HG03354 (cell line): Measurements from ENCODE around the gene CARD19.
"Not testable (repeated sequence)": the region's sequence is repeated elsewhere in the genome, so short reads cannot be mapped to it uniquely, and the experiment has no call there.

Source experiments
- ATAC-seq: cut with Tn5 transposase; IDR thresholded peaks from one replicate; pipeline ENCODE4 v1.9.1; 2021; ENCODE audit warnings: mild to moderate bottlenecking; ENCODE audit not compliant: unreplicated experiment, poor library complexity, severe bottlenecking

CARD19 gene

DNA sequence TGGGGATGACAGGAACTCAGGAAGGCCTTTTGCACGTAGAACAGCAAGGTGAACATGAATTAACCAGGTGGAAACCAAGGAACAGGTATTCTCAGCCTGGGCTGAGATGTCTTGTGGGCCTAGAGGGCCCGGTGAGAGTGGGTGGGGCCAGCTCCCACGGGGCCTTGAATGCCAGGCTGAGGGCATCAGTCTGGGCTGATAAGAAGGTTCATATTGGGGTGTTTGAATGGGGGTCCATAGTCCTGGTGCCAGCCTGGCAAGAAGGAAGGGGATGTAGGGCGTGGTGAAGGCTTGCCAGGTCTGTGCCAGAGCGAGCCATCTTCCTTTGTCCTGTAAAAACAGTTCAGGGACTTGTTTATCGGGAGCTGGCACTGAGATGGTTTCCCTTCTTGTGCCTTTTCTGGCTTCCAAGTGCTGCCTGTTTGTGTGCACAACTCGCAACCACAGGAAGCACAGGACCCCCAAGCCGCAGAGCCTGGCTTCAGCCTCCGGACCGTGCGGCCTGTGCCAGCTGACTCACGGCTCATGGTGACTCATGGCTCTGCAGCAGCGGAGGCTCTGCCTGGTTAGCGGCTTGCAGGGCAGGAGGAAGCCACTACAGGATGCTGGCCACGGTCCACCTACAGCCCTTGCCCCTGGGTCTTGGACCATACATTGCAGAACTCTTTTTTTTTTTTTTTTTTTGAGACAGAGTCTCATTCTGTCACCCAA is 2.4 kb downstream of the CARD19 start:
- no peak for ATAC-seq

DNA sequence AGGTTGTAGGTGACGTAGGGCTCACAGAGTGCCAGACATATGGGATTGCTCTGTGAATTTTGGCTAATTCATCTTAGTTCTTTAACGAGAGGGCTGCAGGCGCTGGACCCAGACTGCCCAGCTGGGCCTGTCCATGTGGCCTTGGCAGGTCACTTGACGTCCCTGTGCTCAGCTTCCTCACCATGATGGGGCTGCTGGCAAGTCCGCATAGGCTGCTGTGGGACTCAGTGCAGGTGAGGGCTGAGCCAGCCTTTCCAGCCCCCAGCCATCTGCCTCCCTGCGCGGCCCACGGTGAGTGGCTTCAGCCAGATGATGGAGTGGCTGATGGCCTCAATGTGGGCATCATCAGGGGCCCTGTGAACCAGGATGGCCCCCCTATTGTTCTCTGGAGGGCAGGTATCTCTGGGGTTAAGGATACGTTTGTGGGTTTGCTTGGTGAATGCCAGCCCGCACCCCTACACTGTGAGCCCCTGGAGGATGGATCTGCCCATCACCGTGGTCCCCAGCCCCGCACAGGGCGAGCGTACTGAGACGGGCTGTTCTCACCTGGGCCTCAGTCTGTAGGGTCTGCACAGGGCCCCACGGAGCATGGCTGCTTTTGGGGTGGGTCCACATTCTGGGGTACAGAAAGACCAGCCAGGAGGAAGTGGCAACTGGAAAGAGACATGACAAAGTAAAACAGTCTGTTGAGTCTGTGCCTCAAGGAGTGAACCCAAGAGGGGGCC is 3.7 kb downstream of the CARD19 start:
- no peak for ATAC-seq

DNA sequence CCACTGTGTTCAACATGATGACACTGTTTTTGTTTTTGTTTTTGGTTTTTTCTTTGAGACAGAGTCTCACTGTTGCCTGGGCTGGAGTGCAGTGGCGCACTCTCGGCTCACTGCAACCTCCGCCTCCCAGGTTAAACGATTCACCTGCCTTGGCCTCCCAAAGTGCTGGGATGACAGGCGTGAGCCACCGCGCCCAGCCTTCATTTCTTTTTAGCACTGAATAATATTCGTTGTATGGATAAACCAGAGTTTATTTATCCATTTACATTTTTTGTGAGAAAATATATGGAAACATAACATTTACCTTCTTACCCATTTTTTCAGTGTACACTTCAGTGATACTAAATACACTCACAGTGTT is 4.2 kb downstream of the CARD19 start:
- ATAC-seq: no peak

DNA sequence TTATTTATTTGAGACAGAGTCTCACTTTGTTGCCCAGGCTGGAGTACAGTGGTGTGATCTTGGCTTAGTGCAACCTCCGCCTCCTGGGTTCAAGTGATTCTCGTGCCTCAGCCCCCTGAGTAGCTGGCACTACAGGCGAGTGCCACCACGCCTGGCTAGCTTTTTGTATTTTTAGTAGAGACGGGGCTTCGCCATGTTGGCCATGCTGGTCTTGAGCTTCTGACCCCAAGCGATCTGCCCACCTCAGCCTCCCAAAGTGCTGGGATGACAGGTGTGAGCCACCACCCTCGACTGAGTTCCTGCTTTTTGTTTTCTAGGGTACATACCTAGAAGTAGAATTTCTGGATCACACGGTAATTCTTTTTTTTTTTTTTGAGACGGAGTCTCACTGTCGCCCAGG is 5.1 kb downstream of the CARD19 start:
- ATAC-seq: not testable (repeated sequence)

DNA sequence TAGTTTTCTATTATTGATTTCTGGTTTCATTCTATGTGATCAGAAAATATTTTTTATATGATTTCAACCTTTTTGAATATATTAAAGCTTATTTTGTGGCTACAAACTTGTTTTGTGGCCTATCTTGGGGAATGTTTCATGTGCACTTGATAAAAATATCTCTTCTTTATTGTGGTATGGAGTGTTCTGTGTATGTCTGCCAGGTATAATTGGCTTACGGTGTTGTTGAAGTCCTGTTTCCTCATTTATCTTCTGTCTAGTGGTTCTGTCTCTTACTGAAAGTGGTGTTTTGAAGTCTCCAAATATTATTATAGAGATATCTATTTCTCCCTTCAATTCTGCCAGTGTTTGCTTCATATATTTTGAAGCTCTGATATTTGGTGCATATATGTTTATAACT is 9.6 kb downstream of the CARD19 start:
- ATAC-seq: no peak

DNA sequence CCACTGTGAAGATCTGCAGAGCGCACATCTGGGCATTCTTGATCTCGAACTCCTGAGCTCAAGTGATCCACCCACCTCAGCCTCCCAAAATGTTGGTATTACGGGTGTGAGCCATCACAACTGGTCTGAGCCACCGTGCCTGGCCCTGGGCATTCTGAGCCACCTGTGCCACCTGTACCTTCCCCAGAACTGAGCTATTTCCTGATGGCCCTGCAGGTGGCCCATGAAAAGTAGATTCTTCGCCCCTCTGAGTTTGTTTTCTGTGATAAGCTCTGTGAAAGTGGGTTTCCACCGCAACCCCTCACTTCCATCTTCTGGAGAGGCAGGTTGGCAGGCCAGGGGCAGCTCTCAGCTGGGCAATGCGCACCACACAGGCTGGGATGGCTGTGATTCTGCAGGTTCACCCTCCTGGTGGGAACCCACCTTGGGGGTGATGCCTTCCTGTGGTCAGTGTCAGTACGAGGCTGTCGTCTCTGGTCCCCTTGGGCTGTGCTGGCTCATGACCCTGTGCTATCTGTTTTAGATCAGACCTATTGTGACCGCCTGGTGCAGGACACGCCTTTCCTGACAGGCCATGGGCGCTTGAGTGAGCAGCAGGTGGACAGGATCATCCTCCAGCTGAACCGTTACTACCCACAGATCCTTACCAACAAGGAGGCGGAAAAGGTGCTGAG is 11.3 kb downstream of the CARD19 start:
- ATAC-seq: no peak

DNA sequence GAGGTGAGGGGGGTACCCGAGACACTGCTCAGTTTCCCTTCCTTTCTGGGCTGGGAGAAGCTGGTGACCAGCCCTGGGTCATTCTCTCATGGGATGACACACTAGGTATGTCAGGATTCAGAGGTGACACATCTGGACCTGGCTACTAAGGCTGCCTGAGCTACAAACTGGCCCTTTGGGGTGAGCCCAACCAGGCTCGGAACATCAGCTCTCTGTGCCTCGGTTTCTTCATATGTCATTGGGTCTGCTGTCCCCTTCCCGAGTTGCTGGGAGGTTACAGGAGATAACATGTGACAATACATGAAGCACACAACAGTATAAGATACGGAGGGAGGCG is 11.8 kb downstream of the CARD19 start:
- ATAC-seq: no peak

DNA sequence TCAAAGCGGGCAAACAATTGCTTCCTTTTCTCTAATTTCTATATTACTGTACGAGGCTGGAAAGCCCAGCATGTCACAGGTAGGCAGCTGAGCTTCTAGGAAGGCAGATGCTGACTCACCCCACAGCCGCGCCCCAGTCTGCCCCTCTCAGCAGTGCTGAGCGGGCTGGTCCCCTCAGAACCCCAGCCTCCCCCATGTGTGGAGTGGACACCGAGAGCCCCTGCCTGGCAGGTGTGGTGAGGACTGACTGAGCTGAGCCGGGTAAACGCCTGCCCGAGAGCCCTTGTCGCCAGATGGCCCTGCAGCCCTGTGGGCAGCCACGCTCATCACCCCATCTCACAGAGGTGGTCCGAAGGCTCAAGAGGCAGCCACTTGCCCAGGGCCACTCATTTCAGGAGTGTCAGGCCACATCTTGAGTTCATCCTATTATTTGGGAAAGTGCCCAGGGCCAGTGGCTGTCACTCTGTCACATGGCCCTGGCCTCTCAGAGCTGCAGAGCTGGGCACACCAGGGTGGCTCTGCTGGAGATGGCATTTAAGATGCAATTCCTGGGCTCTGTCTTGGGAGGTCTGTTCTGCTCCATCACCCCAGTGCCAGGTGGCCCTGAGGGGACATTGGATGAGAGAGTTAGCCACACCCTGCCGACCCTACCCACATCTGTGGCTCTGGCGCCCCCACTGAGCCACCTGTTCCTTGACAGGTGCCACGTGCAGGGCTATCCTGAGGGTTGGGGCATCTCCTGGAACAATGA is 12.4 kb downstream of the CARD19 start:
- ATAC-seq: no peak

DNA sequence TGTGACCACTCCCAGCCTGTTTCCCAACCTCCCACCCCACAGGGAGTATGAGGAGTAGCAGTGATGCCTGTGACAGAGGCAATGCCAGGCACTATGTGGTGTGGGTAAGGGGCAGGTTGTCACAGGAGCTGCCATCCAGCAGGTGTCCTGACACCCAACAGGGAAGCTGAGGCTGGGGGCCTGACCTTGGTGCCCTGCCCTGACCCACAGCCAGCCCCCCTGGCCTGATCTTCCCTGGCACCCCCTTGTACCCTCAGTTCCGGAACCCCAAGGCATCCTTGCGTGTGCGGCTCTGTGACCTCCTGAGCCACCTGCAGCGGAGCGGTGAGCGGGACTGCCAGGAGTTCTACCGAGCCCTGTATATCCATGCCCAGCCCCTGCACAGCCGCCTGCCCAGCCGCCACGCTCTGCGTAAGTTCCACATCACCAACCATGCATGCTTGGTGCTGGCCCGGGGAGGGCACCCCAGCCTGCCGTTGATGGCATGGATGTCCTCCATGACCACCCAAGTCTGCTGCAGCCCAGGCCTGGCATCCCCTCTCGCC is 14.4 kb downstream of the CARD19 start:
- ATAC-seq: no peak

DNA sequence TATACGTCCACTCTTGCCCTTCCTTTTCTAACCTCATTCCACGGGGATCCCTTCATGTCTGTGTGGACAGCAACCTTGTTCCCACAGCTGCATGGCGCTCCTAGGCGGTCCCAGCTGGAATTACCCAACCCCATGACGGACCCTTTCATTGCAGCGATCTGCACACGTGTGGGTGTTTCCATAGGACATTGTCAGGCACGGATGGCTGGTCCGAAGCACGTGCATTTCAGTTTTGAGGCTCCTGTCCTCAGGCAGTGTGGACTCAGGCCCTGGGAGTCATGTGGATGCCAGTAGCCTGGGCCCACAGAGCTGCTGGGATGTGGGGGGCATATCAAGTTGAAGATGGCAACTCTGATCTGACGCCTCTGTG is 15.0 kb downstream of the CARD19 start:
- ATAC-seq: no peak

DNA sequence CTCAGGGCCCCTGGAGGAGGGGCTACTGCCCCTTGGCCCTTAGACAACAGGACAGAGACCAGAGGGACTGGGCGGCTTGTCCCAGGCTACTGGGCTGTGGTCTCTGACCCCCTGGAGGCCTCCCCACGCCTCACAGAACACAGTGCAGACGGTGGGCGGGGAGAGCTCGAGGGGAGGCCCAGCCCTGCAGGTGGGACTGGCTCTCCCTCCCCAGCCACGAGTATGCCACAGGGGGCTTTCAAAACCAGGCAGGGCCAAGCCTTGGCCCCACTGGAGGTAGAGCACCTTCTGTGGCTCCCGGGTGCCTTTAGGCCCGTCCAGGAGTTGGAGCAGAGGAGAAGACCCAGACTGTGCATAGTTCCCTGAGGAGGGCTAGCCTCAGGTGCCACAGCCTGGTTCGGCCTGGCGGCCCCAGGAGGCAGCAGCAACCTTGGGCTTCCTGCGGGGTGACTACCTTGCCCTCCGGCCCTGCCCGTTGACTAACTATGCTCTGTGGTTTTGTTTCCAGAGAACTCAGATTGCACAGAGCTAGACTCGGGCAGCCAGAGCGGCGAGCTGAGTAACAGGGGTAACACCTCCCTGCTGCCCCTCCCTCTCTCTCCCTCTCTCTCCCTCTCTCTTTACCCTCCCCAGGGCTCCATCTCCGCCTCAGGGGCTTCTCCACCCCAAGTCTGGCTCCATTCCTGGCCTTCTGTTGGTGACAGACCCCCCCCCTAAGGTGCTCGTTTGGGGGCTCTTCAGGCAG is 15.5 kb downstream of the CARD19 start:
- ATAC-seq: no peak

DNA sequence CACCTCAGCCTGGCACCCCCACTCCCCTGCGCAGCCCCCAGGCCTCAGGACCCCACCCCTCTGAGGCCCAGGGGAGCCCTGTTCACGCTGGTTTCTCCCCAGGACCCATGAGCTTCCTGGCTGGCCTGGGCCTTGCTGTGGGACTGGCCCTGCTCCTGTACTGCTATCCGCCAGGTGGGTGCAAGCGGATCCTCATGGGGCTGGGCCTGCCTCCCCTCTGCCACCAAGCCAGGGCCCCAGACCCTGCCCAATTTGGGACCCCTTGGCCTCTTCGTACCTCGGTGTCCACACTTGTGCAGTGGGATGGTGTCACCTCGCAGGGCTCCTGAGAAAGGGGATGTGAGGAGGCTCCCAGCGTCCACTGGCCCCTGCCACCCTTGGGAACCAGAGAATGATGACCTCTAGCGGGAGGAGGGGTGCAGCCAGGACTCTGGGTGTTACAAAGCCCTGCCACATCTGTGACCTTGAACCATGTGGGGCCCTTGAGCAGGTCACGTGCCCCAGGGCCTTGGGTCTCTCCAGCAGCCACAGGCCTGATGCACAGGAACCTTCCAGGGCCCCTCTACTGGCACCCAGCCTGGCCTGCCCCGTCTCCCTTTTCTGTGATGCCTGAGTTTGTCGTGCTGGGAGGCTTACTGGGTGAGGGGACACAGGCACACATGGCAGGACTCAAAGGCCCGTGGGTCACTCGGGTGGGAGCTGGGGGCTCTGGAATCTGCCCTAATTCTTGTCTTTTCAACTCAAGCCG is 16.3 kb downstream of the CARD19 start:
- ATAC-seq: no peak

DNA sequence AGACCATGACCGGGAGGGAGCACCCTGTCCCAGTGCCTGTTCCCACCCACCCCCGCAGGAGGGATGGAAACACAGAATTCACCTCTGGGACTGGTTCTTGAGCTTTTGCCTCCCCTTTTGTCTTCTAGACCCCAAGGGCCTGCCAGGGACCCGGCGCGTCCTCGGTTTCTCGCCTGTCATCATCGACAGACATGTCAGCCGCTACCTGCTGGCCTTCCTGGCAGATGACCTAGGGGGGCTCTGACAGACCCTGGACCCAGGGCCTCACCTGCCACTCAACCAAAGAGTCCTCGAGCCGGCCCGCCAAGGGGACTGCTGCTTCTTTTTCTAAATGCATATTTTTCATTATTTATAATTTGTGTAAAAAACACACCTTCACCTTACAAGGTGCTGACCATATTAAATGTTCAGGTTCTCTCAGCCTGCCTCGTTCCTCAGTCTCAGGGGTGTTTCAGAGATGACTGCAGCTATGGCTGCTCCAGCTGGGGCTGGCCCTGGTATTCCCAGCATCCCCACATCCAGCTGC is 16.9 kb downstream of the CARD19 start:
- no peak for ATAC-seq

DNA sequence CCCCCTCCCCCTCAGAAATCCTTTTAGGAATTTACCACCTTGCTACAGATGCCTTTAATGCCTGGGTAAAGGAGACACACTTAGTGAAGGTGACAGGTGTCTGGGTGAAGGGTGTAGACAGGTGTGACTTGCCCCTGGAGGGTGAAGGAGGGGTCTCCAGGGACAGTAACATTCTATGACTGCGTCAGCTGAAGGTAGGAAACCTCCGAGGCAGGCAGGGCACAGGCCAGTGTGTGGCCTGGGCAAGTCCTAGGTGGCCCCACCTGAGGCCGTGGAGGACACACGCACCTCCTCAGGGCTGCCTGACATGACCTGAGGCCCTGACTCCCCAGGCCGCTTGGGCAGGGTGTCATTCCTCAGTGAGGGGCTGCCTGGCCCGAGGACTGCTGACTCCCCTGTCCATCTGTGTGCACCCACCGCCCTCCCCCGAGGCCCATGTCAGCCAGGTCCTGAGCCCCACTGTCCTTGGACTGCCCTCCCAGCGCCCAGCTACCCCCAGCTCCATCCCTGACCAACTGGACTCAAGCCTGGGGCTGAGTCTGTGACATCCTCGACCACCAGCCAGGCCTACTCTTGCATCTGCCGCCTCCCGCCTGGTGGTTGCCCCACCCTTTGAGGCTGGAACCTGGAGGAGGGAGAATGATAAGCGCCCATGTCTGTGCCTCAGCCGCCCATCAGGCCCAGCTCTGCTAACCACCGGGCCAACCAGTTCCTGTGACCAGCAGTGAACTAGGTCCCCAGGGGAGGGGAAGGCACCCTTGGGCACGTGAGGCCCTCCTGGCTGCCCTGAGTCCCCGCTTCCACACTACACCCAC is 18.4 kb downstream of the CARD19 start:
- no peak for ATAC-seq

DNA sequence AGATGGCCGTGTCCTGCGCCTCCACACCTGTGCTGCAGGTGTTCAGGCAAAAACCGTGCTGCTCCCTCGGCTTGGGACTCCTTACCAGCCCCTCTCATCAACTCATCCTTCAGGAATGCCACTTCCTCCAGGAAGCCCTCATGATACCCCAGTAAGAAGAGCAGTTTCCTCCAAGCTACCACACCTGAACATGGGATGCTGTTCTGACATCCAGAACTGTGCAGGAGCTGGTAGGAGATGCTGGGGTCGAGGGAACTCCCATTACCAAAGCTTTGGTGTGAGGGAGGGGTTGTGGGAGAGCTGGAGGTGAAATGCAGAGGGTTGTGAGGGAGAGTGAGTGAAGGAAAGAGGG is 18.9 kb downstream of the CARD19 start:
- no peak for ATAC-seq

DNA sequence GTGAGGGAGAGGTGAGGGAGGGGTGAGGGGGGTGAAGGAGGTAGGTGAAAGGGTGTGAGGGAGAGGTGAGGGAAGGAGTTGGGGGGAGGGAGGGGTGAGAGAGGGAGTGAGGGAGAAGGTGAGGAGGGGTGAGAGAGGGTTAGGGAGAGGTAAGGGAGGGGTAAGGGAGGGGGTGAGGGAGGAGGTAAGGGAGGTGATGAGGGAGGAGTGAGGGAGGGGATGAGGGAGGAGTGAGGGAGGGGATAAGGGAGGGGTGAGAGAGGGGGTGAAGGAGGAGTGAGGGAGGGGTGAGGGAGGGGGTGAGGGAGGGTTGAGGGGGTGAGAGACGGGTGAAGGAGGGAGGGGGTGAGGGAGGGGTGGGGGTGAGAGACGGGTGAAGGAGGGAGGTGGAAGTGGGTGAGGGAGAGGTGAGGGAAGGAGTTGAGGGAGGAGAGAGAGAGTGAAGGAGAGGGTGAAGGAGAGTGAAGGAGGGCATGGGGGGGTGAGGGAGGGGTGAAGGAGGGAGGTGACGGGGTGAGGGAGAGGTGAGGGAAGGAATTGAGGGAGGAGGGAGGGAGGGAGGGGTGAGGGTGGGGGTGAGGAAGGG is 19.6 kb downstream of the CARD19 start:
- ATAC-seq: no peak

DNA sequence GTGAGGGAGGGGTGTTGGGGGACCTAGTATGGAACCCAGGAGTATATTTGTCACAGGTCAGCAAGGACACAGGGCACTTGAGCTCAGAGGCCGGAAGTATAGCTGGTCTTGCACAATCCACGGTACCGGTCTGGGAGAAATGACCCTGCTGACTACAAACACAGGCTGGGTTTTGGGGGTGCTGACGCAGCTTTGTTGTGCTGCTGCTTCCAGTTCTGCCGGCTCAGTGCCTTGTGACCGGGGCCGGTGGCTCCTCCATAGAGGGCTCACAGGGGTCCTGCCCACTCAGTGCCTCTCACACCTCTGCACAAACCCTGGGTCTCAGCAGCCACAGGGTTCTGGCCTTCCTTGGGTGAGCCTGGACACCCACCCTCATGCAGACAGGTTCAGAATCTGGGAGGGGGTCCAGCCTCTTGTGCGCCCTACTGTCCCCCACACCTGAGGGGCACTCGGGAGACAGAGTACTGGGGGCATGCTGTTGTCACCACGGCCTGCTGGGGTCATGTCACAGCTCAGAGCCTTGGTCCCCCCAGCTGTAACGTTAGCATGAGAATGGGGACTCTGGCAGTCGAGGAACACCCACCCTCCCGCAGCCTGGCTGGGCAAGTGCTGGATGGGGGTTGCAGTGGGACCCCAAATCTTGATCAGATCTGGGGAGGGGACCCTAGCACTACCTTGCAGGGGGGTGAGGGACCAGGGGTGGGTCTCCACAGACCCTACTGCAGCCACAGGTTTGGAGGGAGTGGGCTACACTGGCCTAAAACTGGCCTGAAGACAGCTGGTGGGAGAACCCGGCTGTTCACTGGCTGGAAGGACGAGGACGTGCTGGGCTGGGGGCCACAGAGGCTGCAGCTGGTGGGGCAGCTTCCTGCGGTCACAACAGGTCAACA is 20.3 kb downstream of the CARD19 start:
- no peak for ATAC-seq
